Smooth muscle cell of the umbilical artery (primary cell): ENCODE data around the gene GJA9. TPM values are rescaled to one million over a fixed set of nuclear protein-coding genes. Genes with fewer than 3 reads are reported as not detected.

Experiments used
- total RNA-seq: library from RNA; depleted of rRNA; stranded (reverse); fragments of >200 nt; gene quantifications from 2 replicates; pipeline ENCODE4 v1.2.3, GENCODE V29; 2014

GJA9 gene
- not detected in 2 replicates for total RNA-seq

DNA sequence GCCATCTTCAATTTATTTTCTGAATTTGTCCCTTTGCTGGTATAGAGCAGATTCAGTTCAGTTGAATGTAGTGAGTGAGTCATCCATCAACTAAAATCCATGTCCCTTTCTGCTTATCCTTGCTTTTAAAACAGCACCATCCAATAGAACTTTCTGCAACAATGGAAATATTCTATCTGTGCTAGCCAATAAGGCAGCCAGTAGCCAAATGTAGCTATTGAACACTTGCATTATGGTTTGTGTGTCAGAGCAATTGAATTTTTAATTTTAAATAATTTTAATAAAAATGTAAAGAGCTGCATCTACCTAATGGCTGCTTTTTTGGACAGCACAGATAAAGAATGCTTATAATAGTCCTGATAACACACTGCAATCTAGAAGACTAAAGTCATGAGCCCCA lies at the start of gene GJA9:
TSS of gene GJA9 (minus strand) at position 101 of the 400 bp plus-strand sequence. CDS start 5,489 bp downstream, outside the sequence.

DNA sequence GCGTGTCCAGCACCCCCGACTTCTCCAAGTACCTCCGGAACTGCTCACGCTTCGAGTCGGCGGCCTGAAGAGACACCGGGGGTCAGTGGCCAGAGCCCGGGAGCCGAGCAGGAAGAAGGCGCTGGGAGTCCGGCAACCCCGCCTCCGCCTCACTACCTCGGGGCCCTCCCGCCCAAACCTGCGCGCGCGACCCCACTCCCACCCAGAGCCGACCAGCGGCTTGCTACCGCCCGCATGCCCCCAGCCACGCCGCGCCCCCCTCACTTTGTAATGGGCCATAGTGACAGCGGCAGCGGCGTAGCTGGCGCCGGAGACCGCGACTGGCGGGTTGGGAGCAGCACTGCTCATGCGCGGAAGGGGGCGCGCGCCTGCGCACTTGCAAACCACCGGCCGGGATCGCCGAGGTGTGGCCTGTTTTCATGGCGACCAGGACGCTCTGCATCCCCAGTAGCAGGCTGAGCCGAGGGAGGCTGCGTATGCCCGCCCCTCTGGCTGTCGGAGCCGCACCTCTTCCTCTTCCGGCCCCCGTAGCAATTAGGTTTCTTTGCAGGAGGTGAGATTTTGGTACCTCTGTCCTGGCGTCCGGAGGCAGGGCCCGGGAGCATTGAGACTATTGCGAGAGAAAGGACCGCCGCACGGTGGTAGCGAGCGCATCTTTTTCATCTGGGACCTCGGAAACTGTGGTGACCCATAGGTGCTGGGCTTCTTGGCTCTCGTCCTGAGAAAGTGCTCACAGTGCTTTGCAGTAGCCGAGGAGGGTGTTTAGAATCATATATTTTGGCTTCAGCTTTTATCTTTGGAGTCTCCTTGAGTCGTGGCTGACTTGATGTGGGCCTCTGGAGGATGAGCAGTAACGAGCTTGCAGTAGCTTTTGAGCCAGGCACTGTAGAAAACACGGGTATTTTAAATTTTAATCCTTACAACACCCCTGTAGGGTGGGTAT lies 8.1 kb downstream of the GJA9 start, which contains the start of gene MYCBP:
TSS of gene MYCBP (minus strand) at position 322 of the 943 bp plus-strand sequence. CDS start at position 279, 43 bp downstream.

DNA sequence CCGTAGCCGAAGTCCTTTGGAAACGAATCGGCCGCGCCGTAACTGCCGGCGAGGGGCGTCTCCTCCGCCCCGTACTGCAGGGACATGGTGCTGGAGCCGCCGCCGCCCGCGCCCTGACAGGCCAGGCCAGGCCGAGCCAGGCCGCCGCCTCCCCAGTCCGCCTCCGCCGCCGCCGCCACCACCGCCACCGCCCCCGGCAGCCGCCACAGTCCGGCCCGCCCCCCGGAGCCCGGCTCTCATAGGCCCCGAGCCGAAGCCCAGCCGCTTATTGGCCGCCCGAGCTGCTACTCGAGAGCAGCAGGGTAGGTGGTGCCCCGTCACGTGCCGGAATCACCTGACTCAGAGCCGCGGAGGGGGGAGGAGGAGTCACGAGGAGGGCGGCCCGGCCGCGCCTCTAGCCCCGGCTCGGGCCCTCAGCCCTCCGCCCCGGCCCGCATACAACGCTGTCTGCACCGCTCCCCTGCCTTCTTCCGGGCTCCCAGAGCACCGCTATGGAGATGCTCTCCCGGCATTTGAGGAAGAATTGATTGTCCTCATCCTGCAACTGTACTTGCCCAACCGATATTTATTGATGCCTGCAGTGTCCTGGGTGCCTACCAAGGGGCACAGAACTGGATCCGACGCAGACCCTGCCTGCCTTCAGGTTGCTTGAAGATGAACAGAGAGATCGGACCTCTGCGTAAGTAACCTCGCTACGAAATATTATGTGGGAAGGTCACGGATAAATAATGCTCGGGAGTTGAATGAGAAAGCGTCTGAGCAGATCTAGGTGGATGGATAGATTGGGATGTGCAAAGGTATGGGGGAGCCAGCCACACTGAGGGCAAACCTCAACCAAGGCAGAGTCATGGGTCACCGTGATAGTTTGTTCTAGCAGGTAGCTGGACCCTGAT lies 21.6 kb downstream of the GJA9 start, which contains the start of gene RRAGC:
TSS of gene RRAGC (minus strand) at position 212 of the 893 bp plus-strand sequence. CDS start at position 86, 126 bp downstream.

Other genes starting within 250 kb of the GJA9 start
- gene RRAGC, start 21.8 kb downstream of the GJA9 start, total RNA-seq, result 30.6 and 32.1 TPM in 2 replicates
- gene MYCBP, start 8.2 kb downstream of the GJA9 start, total RNA-seq, result 9.2 and 14.8 TPM in 2 replicates
- 0.30 and 3.8 TPM in 2 replicates for gene RHBDL2, start 60.2 kb upstream of the GJA9 start, total RNA-seq
- gene AKIRIN1, start 109.7 kb upstream of the GJA9 start, total RNA-seq, result 56.4 and 82.3 TPM in 2 replicates
- gene NDUFS5, start 144.8 kb upstream of the GJA9 start, total RNA-seq, result 545 and 622 TPM in 2 replicates